ENCODE results near the gene TNK1.

The TNK1 gene

DNA sequence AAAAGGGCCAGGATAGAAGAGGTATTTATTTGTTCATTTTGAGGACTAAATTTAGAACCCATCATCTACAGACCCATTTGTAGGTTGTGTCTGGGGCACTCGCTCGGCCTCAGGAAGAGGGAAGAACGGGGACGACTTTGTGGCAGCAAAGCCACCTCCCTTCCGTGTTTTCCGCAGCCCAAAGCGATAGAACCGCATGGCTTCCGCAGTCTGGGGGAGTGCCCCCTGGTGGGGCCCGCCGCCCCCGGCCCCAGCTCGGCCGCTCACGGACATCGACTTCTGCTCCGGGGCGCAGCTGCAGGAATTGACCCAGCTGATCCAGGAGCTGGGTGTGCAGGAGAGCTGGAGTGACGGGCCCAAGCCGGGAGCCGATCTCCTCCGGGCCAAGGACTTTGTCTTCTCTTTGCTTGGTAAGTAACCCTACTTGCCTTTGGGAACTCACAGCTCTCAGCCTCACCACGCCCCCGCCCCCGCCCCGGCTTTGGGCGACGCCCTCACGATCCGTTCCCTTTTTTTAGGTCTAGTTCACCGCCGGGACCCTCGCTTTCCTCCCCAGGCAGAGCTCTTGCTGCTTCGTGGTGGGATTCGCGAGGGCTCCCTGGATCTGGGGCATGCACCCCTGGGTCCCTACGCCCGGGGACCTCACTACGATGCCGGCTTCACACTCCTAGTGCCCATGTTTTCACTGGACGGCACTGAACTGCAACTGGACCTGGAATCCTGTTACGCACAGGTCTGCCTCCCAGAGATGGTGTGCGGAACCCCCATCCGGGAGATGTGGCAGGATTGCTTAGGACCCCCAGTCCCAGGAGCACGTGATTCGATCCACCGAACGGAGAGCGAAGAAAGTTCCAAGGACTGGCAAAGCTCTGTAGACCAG, 55.0 kb downstream of the TNK1 start:
- TF ChIP-seq CTCF (IDR thresholded peaks at IDR 0.05) = no peak
- Histone ChIP-seq H3K36me3 (no peaks in the 10 kb centered on the region), H3K9me3 (no peaks in the 10 kb centered on the region), H3K4me1 (peaks cover 0 to 56% (median 47%) of the 10 kb centered on the region in 4 donors), H3K27ac (peak overlapping the region; percentile 59 to 65), H3K4me3 (peak overlapping the region; percentile 55 to 71), H3K27me3 (peaks cover 3 to 36% of the 10 kb centered on the region in 2 donors)
- DNase-seq = no peak
- intact Hi-C loops (cut with DNase I; ENCODE audit: low total_unique reads) = loop anchor here (5.0 kb wide), 3 partner anchors 41 to 126 kb away; partner anchors contain the start of genes KCTD11, SENP3 and ZBTB4

DNA sequence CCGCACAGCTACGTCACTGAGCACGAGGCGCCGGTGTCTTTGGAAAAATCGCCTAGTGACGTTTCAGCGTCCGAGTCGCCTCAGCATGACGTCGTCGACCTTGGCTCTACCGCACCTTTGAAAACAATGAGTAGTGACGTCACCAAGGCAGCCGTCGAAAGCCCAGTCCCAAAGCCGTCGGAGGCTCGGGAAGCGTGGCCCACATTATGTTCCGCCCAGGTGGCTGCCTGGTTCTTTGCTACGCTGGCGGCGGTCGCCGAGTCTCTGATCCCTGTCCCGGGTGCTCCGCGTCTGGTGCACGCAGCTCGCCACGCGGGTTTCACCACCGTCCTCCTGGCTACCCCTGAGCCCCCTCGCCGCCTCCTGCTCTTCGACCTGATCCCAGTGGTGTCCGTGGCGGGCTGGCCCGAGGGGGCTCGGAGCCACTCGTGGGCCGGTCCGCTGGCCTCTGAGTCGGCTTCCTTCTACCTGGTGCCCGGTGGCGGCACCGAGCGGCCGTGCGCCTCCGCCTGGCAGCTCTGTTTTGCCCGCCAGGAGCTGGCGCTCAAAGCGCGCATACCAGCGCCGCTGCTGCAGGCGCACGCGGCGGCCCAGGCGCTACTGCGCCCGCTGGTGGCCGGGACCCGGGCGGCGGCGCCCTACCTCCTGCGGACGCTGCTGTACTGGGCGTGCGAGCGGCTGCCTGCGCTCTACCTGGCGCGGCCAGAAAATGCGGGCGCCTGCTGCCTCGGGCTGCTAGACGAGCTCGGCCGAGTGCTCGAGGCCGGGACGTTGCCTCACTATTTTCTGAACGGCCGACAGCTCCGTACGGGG, 55.9 kb downstream of the TNK1 start:
- Histone ChIP-seq H3K4me3 (peak overlapping the region; percentile 55 to 71), H3K4me1 (peaks cover 0 to 60% (median 48%) of the 10 kb centered on the region in 4 donors), H3K36me3 (no peaks in the 10 kb centered on the region), H3K9me3 (no peaks in the 10 kb centered on the region), H3K27me3 (peaks cover 3 to 45% of the 10 kb centered on the region in 2 donors), H3K27ac (peak overlapping the region; percentile 59 to 61)
- intact Hi-C loops (cut with DNase I; ENCODE audit: low total_unique reads) = loop anchor here (5.0 kb wide), 3 partner anchors 41 to 126 kb away; partner anchors contain the start of genes KCTD11, SENP3 and ZBTB4
- peak; percentile 86 to 88 for TF ChIP-seq CTCF (IDR thresholded peaks at IDR 0.05)
- peak; percentile 58 to 88 for DNase-seq

DNA sequence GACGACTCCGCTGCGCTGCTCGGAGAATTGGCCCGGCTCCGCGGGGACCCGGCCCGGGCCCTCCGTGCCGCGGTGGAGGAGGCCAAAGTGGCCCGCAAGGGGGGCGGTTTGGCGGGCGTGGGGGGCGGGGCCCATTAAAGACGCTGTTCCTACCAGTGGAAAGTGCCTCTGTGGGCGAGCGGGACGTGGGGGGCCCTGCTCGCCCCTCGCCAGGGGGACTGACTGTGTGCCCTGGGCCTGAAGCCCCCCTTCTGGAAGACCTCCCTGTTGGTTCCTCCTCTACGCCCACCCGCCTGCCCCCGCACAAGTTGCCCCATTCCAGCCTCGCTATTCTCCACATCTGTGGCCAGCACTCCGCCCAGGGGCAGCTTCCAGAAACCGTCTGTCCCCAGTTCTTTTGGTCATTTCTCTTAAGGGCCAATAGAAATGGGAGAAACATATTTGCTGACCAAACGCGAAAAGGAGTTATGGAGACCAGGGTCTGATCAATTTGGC, 56.5 kb downstream of the TNK1 start:
- Histone ChIP-seq H3K4me1 (peaks cover 0 to 60% (median 48%) of the 10 kb centered on the region in 4 donors), H3K27me3 (peaks cover 3 to 45% of the 10 kb centered on the region in 2 donors), H3K4me3 (peak overlapping the region; percentile 55 to 71), H3K27ac (no peak overlapping the region), H3K36me3 (no peaks in the 10 kb centered on the region), H3K9me3 (no peaks in the 10 kb centered on the region)
- DNase-seq = no peak
- no peak for TF ChIP-seq CTCF (IDR thresholded peaks at IDR 0.05)
- intact Hi-C loops (cut with DNase I; ENCODE audit: low total_unique reads) = loop anchor here (5.0 kb wide), 3 partner anchors 40 to 125 kb away; partner anchors contain the start of genes KCTD11, SENP3 and ZBTB4

DNA sequence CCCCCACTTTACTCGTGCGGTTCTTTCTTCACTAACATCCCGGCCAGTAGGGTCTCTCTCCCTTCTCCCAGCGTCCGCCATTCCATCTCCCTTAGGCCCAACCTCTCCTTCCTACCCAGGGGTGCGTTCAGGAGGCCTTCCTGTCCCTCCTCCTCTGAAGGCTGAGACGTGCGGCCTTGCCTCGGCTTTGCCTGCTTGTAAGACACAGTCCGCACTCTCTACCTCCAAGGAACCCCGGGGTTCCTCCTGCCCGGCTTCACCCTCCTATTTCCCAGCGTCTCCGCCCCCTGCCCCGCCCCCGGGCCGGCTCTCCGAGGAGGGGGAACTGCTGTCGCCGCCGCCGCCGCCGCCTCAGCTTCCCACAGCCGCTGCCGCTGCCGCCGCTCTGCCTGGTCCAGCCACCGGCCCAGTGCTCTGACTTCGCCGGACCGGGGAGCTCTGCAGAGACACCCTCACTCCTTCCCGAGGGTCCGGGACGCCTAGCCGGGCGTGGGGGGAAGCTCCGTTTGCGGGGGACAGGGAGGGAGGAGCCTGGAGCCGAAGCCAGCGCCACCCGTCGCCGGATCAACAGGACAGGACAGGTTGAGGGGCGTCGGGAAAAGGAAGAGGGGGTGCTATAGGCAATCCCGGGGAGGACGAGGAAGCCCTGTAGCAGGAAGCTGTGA, 57.2 kb downstream of the TNK1 start:
- H3K4me1 ChIP-seq = peaks cover 0 to 60% (median 48%) of the 10 kb centered on the region in 4 donors
- no peak for TF ChIP-seq CTCF (IDR thresholded peaks at IDR 0.05)
- H3K4me3 ChIP-seq = peak overlapping the region; percentile 11 to 71
- H3K9me3 ChIP-seq = no peaks in the 10 kb centered on the region
- intact Hi-C loops (cut with DNase I; ENCODE audit: low total_unique reads) = loop anchor here (5.0 kb wide), 3 partner anchors 39 to 124 kb away; partner anchors contain the start of genes KCTD11, SENP3 and ZBTB4
- no peaks in the 10 kb centered on the region for H3K36me3 ChIP-seq
- H3K27ac ChIP-seq = no peak overlapping the region
- DNase-seq = peak; percentile 64 to 79
- peaks cover 3 to 45% of the 10 kb centered on the region in 2 donors for H3K27me3 ChIP-seq
